Breast epithelium (tissue), 3 donors: Measurements from ENCODE around the gene LAMB3.

Experiments used
- POLR2A ChIP-seq: fragments of 450-650 bp; IDR thresholded peaks from one replicate; pipeline ENCODE4 v1.6.1; 2016; ENCODE audit warnings: antibody characterized with exemption, mild to moderate bottlenecking, moderate library complexity
- POLR2AphosphoS5 ChIP-seq, 3 donors: sonication (generic); formaldehyde crosslinking; IDR thresholded peaks; one replicate each; pipeline ENCODE4 v1.6.1; 2017; ENCODE audit warnings: antibody characterized with exemption in 3 of 3
- TF ChIP-seq, protein P1 (sequence below), 3 donors: fragments of 450-650 bp; IDR thresholded peaks; one replicate each; pipeline ENCODE4 v1.5.1; 2016 to 2017; ENCODE audit warnings: antibody characterized with exemption in 3 of 3, mild to moderate bottlenecking in 3 of 3, moderate library complexity in 3 of 3

- TF ChIP-seq, protein P1, sequence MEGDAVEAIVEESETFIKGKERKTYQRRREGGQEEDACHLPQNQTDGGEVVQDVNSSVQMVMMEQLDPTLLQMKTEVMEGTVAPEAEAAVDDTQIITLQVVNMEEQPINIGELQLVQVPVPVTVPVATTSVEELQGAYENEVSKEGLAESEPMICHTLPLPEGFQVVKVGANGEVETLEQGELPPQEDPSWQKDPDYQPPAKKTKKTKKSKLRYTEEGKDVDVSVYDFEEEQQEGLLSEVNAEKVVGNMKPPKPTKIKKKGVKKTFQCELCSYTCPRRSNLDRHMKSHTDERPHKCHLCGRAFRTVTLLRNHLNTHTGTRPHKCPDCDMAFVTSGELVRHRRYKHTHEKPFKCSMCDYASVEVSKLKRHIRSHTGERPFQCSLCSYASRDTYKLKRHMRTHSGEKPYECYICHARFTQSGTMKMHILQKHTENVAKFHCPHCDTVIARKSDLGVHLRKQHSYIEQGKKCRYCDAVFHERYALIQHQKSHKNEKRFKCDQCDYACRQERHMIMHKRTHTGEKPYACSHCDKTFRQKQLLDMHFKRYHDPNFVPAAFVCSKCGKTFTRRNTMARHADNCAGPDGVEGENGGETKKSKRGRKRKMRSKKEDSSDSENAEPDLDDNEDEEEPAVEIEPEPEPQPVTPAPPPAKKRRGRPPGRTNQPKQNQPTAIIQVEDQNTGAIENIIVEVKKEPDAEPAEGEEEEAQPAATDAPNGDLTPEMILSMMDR (IDR thresholded peaks at IDR 0.05), result no peak
- TF ChIP-seq POLR2A (no peak), POLR2AphosphoS5 (IDR thresholded peaks at IDR 0.05) (no peak)
Measured at GRCh38 chr1:209692296-209692695, 40.1 kb upstream of the LAMB3 start.
